GM23248 (cell line): ENCODE measurements around the gene MAML3. TPM values are rescaled to one million over a fixed set of nuclear protein-coding genes. Genes with fewer than 3 reads are reported as not detected.
A peak's percentile ranks its signal among the peaks of the same experiment; 100 is the strongest.

ENCODE experiments used
- DNase-seq: peaks from one replicate; pipeline ENCODE4 v3.0.0-alpha.2; 2015
- H2AFZ ChIP-seq: fragments of 200-600 bp; sonication (generic); 2 replicates; pipeline ENCODE4 v1.6.1; 2016; ENCODE audit warnings: antibody characterized with exemption
- H3F3A ChIP-seq: fragments of 200-600 bp; sonication (generic); 2 replicates; pipeline ENCODE4 v1.6.1; 2016; ENCODE audit warnings: mild to moderate bottlenecking, antibody characterized with exemption, mixed run types; ENCODE audit not compliant: insufficient read depth
- H3K27ac ChIP-seq: fragments of 200-600 bp; sonication (generic); 2 replicates; pipeline ENCODE4 v1.5.1; 2016; ENCODE audit warnings: mild to moderate bottlenecking
- H3K27me3 ChIP-seq: fragments of 200-600 bp; sonication (generic); replicated peaks from 2 replicates; pipeline ENCODE4 v1.6.1; 2016; ENCODE audit warnings: mild to moderate bottlenecking; ENCODE audit not compliant: insufficient read depth
- H3K36me3 ChIP-seq: fragments of 200-600 bp; sonication (generic); 2 replicates; pipeline ENCODE4 v1.6.1; 2016; ENCODE audit warnings: low read depth, mild to moderate bottlenecking
- H3K4me1 ChIP-seq: fragments of 200-600 bp; sonication (generic); 2 replicates; pipeline ENCODE4 v1.6.1; 2016; ENCODE audit warnings: mild to moderate bottlenecking; ENCODE audit not compliant: insufficient read depth
- H3K4me2 ChIP-seq: fragments of 200-600 bp; sonication (generic); one replicate; pipeline ENCODE4 v1.6.1; 2016; ENCODE audit warnings: mild to moderate bottlenecking; ENCODE audit not compliant: unreplicated experiment
- H3K4me3 ChIP-seq: fragments of 200-600 bp; sonication (generic); 2 replicates; pipeline ENCODE4 v1.5.1; 2016; ENCODE audit warnings: mild to moderate bottlenecking
- H3K79me2 ChIP-seq: fragments of 200-600 bp; sonication (generic); 2 replicates; pipeline ENCODE4 v1.6.1; 2016; ENCODE audit warnings: mild to moderate bottlenecking; ENCODE audit not compliant: insufficient read depth
- H3K9ac ChIP-seq: fragments of 200-600 bp; sonication (generic); 2 replicates; pipeline ENCODE4 v1.6.1; 2016; ENCODE audit warnings: mild to moderate bottlenecking
- H3K9me2 ChIP-seq: fragments of 200-600 bp; sonication (generic); 2 replicates; pipeline ENCODE4 v1.6.1; 2016; ENCODE audit warnings: mixed run types, mild to moderate bottlenecking, moderate library complexity; ENCODE audit not compliant: insufficient read depth
- H3K9me3 ChIP-seq: fragments of 200-600 bp; sonication (generic); one replicate; pipeline ENCODE4 v1.6.1; 2017; ENCODE audit warnings: low read depth
- H4K20me1 ChIP-seq: fragments of 200-600 bp; sonication (generic); 2 replicates; pipeline ENCODE4 v1.6.0; 2016; ENCODE audit not compliant: insufficient read depth
- EZH2 ChIP-seq: fragments of 200-600 bp; sonication (generic); IDR thresholded peaks from 2 replicates; pipeline ENCODE4 v1.6.1; 2018; ENCODE audit warnings: antibody characterized with exemption, mild to moderate bottlenecking; ENCODE audit not compliant: insufficient read depth, poor library complexity, severe bottlenecking
- EZH2phosphoT487 ChIP-seq: fragments of 200-600 bp; sonication (generic); IDR thresholded peaks from 2 replicates; pipeline ENCODE4 v1.6.1; 2018; ENCODE audit warnings: antibody characterized with exemption, moderate library complexity, mild to moderate bottlenecking, low read depth; ENCODE audit not compliant: insufficient read depth
- WGBS, 2 experiments: methylation state at CpG; one replicate each; pipeline ENCODE4 v1.1.6; 2015 to 2017; ENCODE audit warnings: low lambda C conversion rate in 2 of 2, low coverage in 1 of 2; ENCODE audit errors: missing lambda C conversion rate in 2 of 2; 5-methylcytosine and 5-hydroxymethylcytosine counted together
- in situ Hi-C: fragments of 300-500 bp; cut with MboI; formaldehyde crosslinking; loops from 2 replicates; pipeline ENCODE4 v1.15.0; 2020
- polyA plus RNA-seq: library from polyadenylated mRNA; unstranded; fragments of >200 nt; fragmentation: Nextera tagmentation; extraction: Ambion mirVana; gene quantifications from 2 replicates; pipeline ENCODE4 v1.2.1, GENCODE V29; 2016
- total RNA-seq: library from RNA; depleted of rRNA; stranded (reverse); fragments of >200 nt; shearing (Covaris generic); gene quantifications from 2 replicates; pipeline ENCODE4 v1.2.3, GENCODE V29; 2014

Gene MAML3
- total and polyA plus RNA-seq, 2 experiments from 2014 or later, result 0.96 to 1.5 TPM

- no peaks in the 10 kb centered on the region for H3K36me3 ChIP-seq
- in situ Hi-C loops, result loop anchor here (10.0 kb wide), 3 partner anchors 97 to 417 kb away; no protein-coding TSS in a partner anchor
- H3K27me3 ChIP-seq, result no peaks in the 10 kb centered on the region
- no peak for TF ChIP-seq EZH2phosphoT487
- H3K9me2 ChIP-seq, result no peaks in the 10 kb centered on the region
- H3K4me2 ChIP-seq, result peak overlapping the region; percentile 99
- H2AFZ ChIP-seq, result peak overlapping the region; percentile 99
- peak overlapping the region; percentile 99 for H3K4me3 ChIP-seq
- WGBS, 2 experiments, result 1 to 2% methylated on average over 33 to 50 of the region's 50 CpGs
- H3K27ac ChIP-seq, result peak overlapping the region; percentile 90
- H3K9me3 ChIP-seq, result no peaks in the 10 kb centered on the region
- H3K4me1 ChIP-seq, result 0 out of 2 replicates have a peak, but pooled peaks cover 6% of the 10 kb centered on the region
- peaks cover 15% of the 10 kb centered on the region for H3K79me2 ChIP-seq
- H3K9ac ChIP-seq, result peak overlapping the region; percentile 89
- H4K20me1 ChIP-seq, result no peaks in the 10 kb centered on the region
- DNase-seq, result peak; percentile 80
- H3F3A ChIP-seq, result peaks cover 20% of the 10 kb centered on the region; the same call in 1 of the 2 replicates
Observed at GRCh38 chr4:140152013-140152703, 1.8 kb downstream of the MAML3 start.

- Histone ChIP-seq H3K9ac (peak overlapping the region; percentile 89), H3K4me1 (0 out of 2 replicates have a peak, but pooled peaks cover 6% of the 10 kb centered on the region), H3K36me3 (no peaks in the 10 kb centered on the region), H3K9me2 (no peaks in the 10 kb centered on the region), H3K9me3 (no peaks in the 10 kb centered on the region), H3K4me2 (peak overlapping the region; percentile 99), H2AFZ (peak overlapping the region; percentile 99), H3K79me2 (peaks cover 15% of the 10 kb centered on the region), H4K20me1 (no peaks in the 10 kb centered on the region), H3K4me3 (peak overlapping the region; percentile 99), H3K27me3 (no peaks in the 10 kb centered on the region), H3F3A (peaks cover 20% of the 10 kb centered on the region; the same call in 1 of the 2 replicates), H3K27ac (peak overlapping the region; percentile 90)
- in situ Hi-C loops, result loop anchor here (10.0 kb wide), 3 partner anchors 97 to 417 kb away; no protein-coding TSS in a partner anchor
- WGBS, 2 experiments, result 0 to 2% methylated on average over 10 to 11 of the region's 11 CpGs
- no peak for TF ChIP-seq EZH2
- no peak for TF ChIP-seq EZH2phosphoT487
- peak; percentile 84 for DNase-seq
Observed at GRCh38 chr4:140151699-140152012, 2.3 kb downstream of the MAML3 start.

GRCh38 chr4:140150886-140151698, 2.9 kb downstream of the MAML3 start:
- H3K36me3 ChIP-seq, result no peaks in the 10 kb centered on the region
- no peaks in the 10 kb centered on the region for H4K20me1 ChIP-seq
- peak overlapping the region; percentile 99 for H2AFZ ChIP-seq
- H3K4me3 ChIP-seq, result peak overlapping the region; percentile 99
- peak overlapping the region; percentile 89 for H3K9ac ChIP-seq
- H3F3A ChIP-seq, result peaks cover 20% of the 10 kb centered on the region; the same call in 1 of the 2 replicates
- 0 to 2% methylated on average over 40 to 66 of the region's 84 CpGs for WGBS, 2 experiments
- no peaks in the 10 kb centered on the region for H3K27me3 ChIP-seq
- peak overlapping the region; percentile 99 for H3K4me2 ChIP-seq
- peak overlapping the region; percentile 90 for H3K27ac ChIP-seq
- no peaks in the 10 kb centered on the region for H3K9me2 ChIP-seq
- peak; percentile 94 for DNase-seq
- in situ Hi-C loops, result loop anchor here (10.0 kb wide), 3 partner anchors 96 to 416 kb away; no protein-coding TSS in a partner anchor
- H3K79me2 ChIP-seq, result peaks cover 15% of the 10 kb centered on the region
- TF ChIP-seq EZH2 (no peak), EZH2phosphoT487 (no peak)
- 0 out of 2 replicates have a peak, but pooled peaks cover 6% of the 10 kb centered on the region for H3K4me1 ChIP-seq
- no peaks in the 10 kb centered on the region for H3K9me3 ChIP-seq

DNA sequence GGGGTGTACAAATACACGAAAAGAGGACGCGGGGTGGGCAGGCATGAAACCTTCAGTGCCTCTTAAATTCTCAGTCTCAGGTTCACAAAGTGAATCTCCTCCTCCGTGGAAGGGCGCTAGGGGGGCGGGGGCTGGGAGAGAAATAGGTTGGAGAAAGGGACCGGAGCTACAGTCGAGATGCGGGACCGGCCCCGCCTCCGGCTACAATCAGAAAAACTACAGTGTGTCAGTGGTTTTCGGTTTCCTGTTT, 3.4 kb downstream of the MAML3 start:
- H3K27ac ChIP-seq, result peak overlapping the region; percentile 90
- no peaks in the 10 kb centered on the region for H3K9me2 ChIP-seq
- in situ Hi-C loops, result loop anchor here (10.0 kb wide), 3 partner anchors 96 to 416 kb away; no protein-coding TSS in a partner anchor
- H3K4me1 ChIP-seq, result 0 out of 2 replicates have a peak, but pooled peaks cover 6% of the 10 kb centered on the region
- H3K27me3 ChIP-seq, result no peaks in the 10 kb centered on the region
- peaks cover 15% of the 10 kb centered on the region for H3K79me2 ChIP-seq
- peak overlapping the region; percentile 99 for H3K4me3 ChIP-seq
- peak overlapping the region; percentile 99 for H3K4me2 ChIP-seq
- H4K20me1 ChIP-seq, result no peaks in the 10 kb centered on the region
- peak overlapping the region; percentile 99 for H2AFZ ChIP-seq
- 1% methylated on average over 13 of the region's 13 CpGs for WGBS, 2 experiments
- DNase-seq, result no peak
- H3K9ac ChIP-seq, result peak overlapping the region; percentile 89
- no peaks in the 10 kb centered on the region for H3K9me3 ChIP-seq
- peaks cover 20% of the 10 kb centered on the region; the same call in 1 of the 2 replicates for H3F3A ChIP-seq
- no peaks in the 10 kb centered on the region for H3K36me3 ChIP-seq
- TF ChIP-seq EZH2phosphoT487 (no peak), EZH2 (no peak)
